Fibroblast of mammary gland (primary cell): ENCODE data around the gene TTC21A.
"Not testable (repeated sequence)": the region's sequence is repeated elsewhere in the genome, so short reads cannot be mapped to it uniquely, and the experiment has no call there.

Experiments
- DNase-seq: peaks from one replicate; pipeline ENCODE4 v3.0.0-alpha.2; 2010; ENCODE audit warnings: low read depth
- H3K4me3 ChIP-seq: 2 replicates; pipeline ENCODE4 v1.5.1; 2011; ENCODE audit warnings: low read depth, mild to moderate bottlenecking, low read length, moderate library complexity; ENCODE audit not compliant: control insufficient read depth
- TF ChIP-seq, protein P1 (sequence below): conservative IDR thresholded peaks from 2 replicates; pipeline ENCODE4 v1.5.1; 2011; ENCODE audit warnings: low read depth, low read length, inconsistent platforms; ENCODE audit not compliant: control insufficient read depth, insufficient read depth

Gene TTC21A

DNA sequence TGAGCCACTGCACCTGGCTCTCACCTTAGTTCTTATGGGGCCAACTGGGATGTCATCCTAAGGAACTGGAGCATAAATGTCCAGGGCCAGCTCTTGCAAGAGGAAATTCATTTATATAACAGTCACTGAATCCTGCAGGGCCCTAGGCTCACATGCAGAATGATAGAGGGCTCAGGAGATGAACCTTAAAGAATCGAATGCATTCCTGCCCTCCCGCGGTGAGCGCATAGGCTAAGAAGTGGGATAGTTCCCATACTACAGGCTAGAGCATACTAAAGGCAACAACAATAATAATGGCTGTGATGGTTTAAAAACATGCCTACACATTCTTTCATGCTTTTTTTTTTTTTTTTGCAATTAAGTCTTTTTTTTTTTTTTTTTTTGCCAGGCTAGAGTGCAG, 63.0 kb downstream of the TTC21A start:
- no peak overlapping the region for H3K4me3 ChIP-seq
- TF ChIP-seq, protein P1, sequence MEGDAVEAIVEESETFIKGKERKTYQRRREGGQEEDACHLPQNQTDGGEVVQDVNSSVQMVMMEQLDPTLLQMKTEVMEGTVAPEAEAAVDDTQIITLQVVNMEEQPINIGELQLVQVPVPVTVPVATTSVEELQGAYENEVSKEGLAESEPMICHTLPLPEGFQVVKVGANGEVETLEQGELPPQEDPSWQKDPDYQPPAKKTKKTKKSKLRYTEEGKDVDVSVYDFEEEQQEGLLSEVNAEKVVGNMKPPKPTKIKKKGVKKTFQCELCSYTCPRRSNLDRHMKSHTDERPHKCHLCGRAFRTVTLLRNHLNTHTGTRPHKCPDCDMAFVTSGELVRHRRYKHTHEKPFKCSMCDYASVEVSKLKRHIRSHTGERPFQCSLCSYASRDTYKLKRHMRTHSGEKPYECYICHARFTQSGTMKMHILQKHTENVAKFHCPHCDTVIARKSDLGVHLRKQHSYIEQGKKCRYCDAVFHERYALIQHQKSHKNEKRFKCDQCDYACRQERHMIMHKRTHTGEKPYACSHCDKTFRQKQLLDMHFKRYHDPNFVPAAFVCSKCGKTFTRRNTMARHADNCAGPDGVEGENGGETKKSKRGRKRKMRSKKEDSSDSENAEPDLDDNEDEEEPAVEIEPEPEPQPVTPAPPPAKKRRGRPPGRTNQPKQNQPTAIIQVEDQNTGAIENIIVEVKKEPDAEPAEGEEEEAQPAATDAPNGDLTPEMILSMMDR, result no peak
- no peak for DNase-seq

DNA sequence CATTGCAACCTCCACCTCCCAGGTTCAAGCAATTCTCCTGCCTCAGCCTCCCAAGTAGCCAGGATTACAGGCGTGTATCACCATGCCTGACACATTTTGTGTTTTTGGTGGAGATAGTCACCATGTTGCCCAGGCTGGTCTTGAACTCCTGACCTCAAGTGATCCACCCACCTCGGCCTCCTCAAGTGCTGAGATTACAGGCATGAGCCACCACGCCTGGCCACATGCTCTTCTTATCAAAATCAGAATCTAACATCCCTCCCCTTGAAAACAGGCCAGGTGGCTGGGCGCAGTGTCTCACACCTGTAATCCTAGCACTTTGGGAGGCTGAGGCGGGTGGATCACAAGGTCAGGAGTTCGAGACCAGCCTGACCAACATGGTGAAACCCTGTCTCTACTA, 63.4 kb downstream of the TTC21A start:
- not testable (repeated sequence) for DNase-seq, H3K4me3 ChIP-seq

- H3K4me3 ChIP-seq, result no peak overlapping the region
- DNase-seq, result no peak
- TF ChIP-seq, protein P1, result no peak
These were observed 64.4 kb downstream of the TTC21A start for GRCh38 chr3:39171860-39172259.

DNA sequence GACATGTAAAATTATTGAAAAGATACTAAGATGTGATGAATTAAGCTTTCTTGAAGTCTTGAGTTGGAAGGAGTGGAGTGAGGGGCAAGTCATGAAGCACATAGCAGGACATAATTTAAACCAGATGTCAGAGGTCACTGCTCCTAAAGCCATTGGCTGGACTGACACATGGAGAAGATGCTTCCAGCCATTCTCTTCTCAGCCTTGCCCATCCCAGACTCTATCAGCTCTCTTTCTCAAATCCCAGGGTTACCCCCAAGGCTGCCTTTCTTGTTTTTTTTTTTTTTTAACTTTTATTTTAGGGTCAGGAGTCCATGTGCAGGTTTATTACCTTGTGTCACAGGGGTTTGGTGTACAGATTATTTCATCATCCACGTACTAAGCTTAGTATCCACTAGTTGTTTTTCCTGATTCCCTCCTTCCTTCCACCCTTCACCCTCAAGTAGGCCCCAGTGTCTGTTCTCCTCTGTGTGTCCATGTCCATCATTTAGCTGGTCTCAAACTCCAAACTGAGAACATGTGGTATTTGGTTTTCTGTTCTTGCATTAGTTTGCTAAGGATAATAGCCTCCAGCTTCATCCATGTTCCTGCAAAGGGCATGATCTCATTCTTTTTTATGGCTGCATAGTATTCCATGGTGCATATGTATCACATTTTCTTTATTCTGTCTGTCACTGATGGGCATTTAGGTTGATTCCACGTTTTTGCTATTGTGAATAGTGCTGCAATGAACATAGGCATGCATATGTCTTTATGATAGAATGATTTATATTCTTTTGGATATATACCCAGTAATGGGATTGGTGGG, 66.0 kb downstream of the TTC21A start:
- peak; percentile 38 for DNase-seq
- TF ChIP-seq, protein P1, result no peak
- H3K4me3 ChIP-seq, result no peak overlapping the region

- TF ChIP-seq, protein P1, result no peak
- no peak for DNase-seq
- no peak overlapping the region for H3K4me3 ChIP-seq
These were observed 68.7 kb downstream of the TTC21A start for GRCh38 chr3:39176025-39176714.

GRCh38 chr3:39177708-39178332, 70.3 kb downstream of the TTC21A start:
- peak; percentile 97 for DNase-seq
- H3K4me3 ChIP-seq, result peak overlapping the region; percentile 51
- TF ChIP-seq, protein P1, result no peak

DNA sequence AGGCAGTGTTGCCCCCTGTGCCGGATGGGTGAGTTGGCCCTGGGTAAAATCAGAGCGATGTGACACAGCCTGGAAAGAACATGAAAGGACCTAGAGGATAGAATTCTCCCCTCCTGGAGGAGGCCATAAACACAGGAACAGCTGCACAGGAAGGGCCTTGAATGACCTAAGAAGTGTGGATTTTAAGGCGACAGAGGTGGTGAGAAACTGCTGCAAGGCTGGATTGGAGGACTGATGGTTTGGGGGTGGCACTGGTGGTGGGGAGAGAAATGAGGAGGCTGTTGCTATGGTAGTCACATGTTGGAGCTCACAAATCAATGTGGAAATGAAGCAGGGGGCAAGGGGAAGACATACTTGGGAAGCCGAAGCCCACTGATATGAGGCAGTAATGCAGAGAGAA, 71.1 kb downstream of the TTC21A start:
- DNase-seq, result peak; percentile 44
- no peak overlapping the region for H3K4me3 ChIP-seq
- TF ChIP-seq, protein P1, result no peak
